Spleen (tissue), 11 donors: ENCODE results near the gene ETV7. TPM values are rescaled to one million over a fixed set of nuclear protein-coding genes. Genes with fewer than 3 reads are reported as not detected.

Experiments
- DNase-seq: peaks from one replicate; pipeline ENCODE4 v3.0.0-alpha.2; 2020
- H3K27ac ChIP-seq, 8 donors: fragments of 200-600 bp; sonication (generic) in 7 of 8; 1 replicate in 4 of 8; 2 replicates in 4 of 8; pipeline versions ENCODE4 v1.5.0 to v1.8.0; 2016 to 2021; ENCODE audit warnings: inconsistent platforms in 4 of 8, mild to moderate bottlenecking in 4 of 8, moderate library complexity in 1 of 8
- H3K27me3 ChIP-seq, 7 donors: fragments of 200-600 bp; sonication (generic) in 6 of 7; replicated peaks in 1 of 7; 1 replicate in 4 of 7; 2 replicates in 3 of 7; pipeline versions ENCODE4 v1.5.0 to v1.8.0; 2016 to 2021; ENCODE audit warnings: inconsistent platforms in 3 of 7, mild to moderate bottlenecking in 1 of 7
- H3K36me3 ChIP-seq, 6 donors: fragments of 200-600 bp; sonication (generic) in 5 of 6; 1 replicate in 4 of 6; 2 replicates in 2 of 6; pipeline versions ENCODE4 v1.5.0 to v1.8.0; 2016 to 2021; ENCODE audit warnings: inconsistent platforms in 2 of 6
- H3K4me1 ChIP-seq, 6 donors: fragments of 200-600 bp; sonication (generic) in 5 of 6; 1 replicate in 3 of 6; 2 replicates in 3 of 6; pipeline versions ENCODE4 v1.5.0 to v1.8.0; 2016 to 2021; ENCODE audit warnings: inconsistent platforms in 3 of 6
- H3K4me3 ChIP-seq, 8 donors: fragments of 200-600 bp; sonication (generic) in 7 of 8; 1 replicate in 4 of 8; 2 replicates in 4 of 8; pipeline versions ENCODE4 v1.5.0 to v1.8.0; 2016 to 2021; ENCODE audit warnings: inconsistent platforms in 4 of 8, mild to moderate bottlenecking in 4 of 8, moderate library complexity in 2 of 8
- H3K9me3 ChIP-seq, 8 donors: fragments of 200-600 bp; sonication (generic) in 7 of 8; 1 replicate in 4 of 8; 2 replicates in 4 of 8; pipeline versions ENCODE4 v1.5.0 to v1.8.0; 2016 to 2021; ENCODE audit warnings: inconsistent platforms in 4 of 8
- CTCF ChIP-seq, 11 experiments: fragments of 200-600 bp in 7 of 11; fragments of 450-650 bp in 4 of 11; sonication (generic) in 4 of 11; IDR thresholded peaks in 8 of 11; conservative IDR thresholded peaks in 3 of 11; 1 replicate in 7 of 11; 2 replicates in 4 of 11; pipeline versions ENCODE4 v1.4.0 to v1.8.0; 2016 to 2021; ENCODE audit warnings: antibody characterized with exemption in 11 of 11, inconsistent platforms in 4 of 11, mild to moderate bottlenecking in 1 of 11
- POLR2A ChIP-seq, 3 donors: fragments of 450-650 bp; IDR thresholded peaks; one replicate each; pipeline ENCODE4 v1.5.1; 2017; ENCODE audit warnings: antibody characterized with exemption in 3 of 3, mild to moderate bottlenecking in 1 of 3
- POLR2AphosphoS5 ChIP-seq, 3 donors: sonication (generic); formaldehyde crosslinking; IDR thresholded peaks; one replicate each; pipeline ENCODE4 v1.5.1; 2017; ENCODE audit warnings: antibody characterized with exemption in 3 of 3
- WGBS, 5 donors: extraction: QIAGEN DNeasy Blood & Tissue Kit in 3 of 5; methylation state at CpG; one replicate each; pipeline versions ENCODE4 v1.1.5 to v1.1.7; 2013 to 2018; 5-methylcytosine and 5-hydroxymethylcytosine counted together
- intact Hi-C: fragments of 100-400 bp; cut with DNase I; formaldehyde crosslinking; loops from one replicate; pipeline ENCODE4 v1.15.0; 2023; ENCODE audit warnings: low total_unique reads
- polyA plus RNA-seq, 3 donors: library from polyadenylated mRNA; stranded (reverse); fragments of 200-250 nt; gene quantifications; one replicate each; pipeline ENCODE4 v1.2.1, GENCODE V29; 2013
- total RNA-seq, 7 donors: library from RNA; depleted of rRNA in 3 of 7; stranded (reverse); fragments of >200 nt in 3 of 7; fragmentation: NEBNext Ultra II Directional in 4 of 7; extraction: Animal tissue kit (Norgen Biotek cat#: 25700) in 4 of 7; gene quantifications; one replicate each; pipeline versions ENCODE4 v1.1.0 to v1.2.1, GENCODE V29; 2016 to 2021
- donor health status: healthy with polysubstance abuse.
- donor health status: DM: no; HTN: no; CAD: no; lungs with moderate emphysema.
- donor health status: DM: no; HTN: no; CAD: no.
- donor health status: Bipolar disorder and iron deficiency.
- donor health status: healthy.
- donor health status: DM: no; HTN: no; CAD: no.
- donor health status: DM: yes; HTN: yes; CAD: no.

The ETV7 gene
- total and polyA plus RNA-seq, 10 donors: 0.51 to 4.5 (median 2.0) TPM

DNA sequence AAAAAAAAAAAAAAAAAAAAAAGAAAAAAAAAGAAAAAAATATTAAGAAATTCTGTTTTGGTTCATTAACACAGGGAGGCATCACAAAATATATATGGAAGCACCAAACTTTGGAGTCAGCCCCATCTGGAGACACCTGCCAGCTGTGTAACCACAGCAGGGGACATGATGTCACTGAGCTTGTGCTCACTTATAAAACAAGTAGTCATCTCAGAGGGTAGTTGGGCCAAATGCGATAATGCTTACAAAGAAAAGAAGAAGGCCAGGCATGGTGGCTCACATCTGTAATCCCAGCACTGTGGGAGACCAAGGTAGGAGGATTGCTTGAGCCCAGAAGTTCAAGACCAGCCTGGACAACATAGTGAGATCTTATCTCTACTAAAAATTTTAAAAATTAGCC is 49.7 kb downstream of the ETV7 start:
- no peaks in the 10 kb centered on the region for H3K9me3 ChIP-seq
- 82 to 100% (median 94%) methylated on average over 1 of the region's 1 CpG for WGBS, 5 donors
- peaks cover 3 to 36% (median 10%) of the 10 kb centered on the region in 6 donors for H3K4me1 ChIP-seq
- no peak overlapping the region for H3K4me3 ChIP-seq
- peaks cover 0 to 71% (median 21%) of the 10 kb centered on the region in 7 donors for H3K27me3 ChIP-seq
- no peak for DNase-seq
- H3K36me3 ChIP-seq: no peaks in the 10 kb centered on the region
- intact Hi-C loops: no loop called here
- TF ChIP-seq POLR2AphosphoS5 (IDR thresholded peaks at IDR 0.05) (no peak), CTCF (IDR thresholded peaks at IDR 0.05 in 8 of 11, conservative IDR thresholded peaks at IDR 0.05 in 3 of 11) (no peak), POLR2A (IDR thresholded peaks at IDR 0.05) (no peak)
- H3K27ac ChIP-seq: no peak overlapping the region

DNA sequence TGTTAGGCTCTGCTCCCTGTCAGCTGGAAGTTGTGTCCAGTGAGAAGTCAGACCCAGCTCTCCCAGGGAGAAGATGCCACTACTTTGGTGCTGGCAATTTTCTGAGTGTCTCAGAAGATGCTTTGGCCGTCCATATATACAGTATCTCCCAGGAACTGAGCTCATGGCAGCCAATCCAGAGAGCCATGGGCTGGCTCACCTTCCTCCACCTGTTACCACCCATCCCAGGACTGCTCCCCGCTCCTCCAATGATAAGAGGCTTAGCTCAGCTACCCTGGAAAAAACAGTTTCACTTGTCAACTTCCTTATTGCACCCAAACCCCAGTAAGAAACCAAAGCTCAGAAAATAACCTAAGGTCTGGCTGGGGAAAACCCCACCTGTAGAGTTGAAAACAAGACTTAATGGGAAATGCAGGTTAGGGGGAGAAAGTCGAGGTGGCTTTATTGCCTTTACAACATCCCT is 50.7 kb downstream of the ETV7 start, which contains the start of gene BNIP5:
Gene BNIP5 (minus strand): TSS at position 110 of the 463 bp plus-strand sequence. CDS start 6,198 bp downstream, outside the sequence.
- H3K27ac ChIP-seq: no peak within 1 kb of the TSS
- TF ChIP-seq POLR2AphosphoS5 (IDR thresholded peaks at IDR 0.05): no peak
- no peak for TF ChIP-seq POLR2A (IDR thresholded peaks at IDR 0.05)
- no peak for TF ChIP-seq CTCF (IDR thresholded peaks at IDR 0.05 in 8 of 11, conservative IDR thresholded peaks at IDR 0.05 in 3 of 11)
- peaks cover 3 to 36% (median 10%) of the 10 kb centered on the region in 6 donors for H3K4me1 ChIP-seq
- no peaks in the 10 kb centered on the region for H3K9me3 ChIP-seq
- intact Hi-C loops: no loop called here
- no peak for DNase-seq
- WGBS, 5 donors: 53 to 61% (median 57%) methylated on average over 3 of the region's 3 CpGs
- H3K36me3 ChIP-seq: no peaks in the 10 kb centered on the region
- no peak within 1 kb of the TSS for H3K4me3 ChIP-seq
- H3K27me3 ChIP-seq: peaks cover 0 to 68% (median 21%) of the 10 kb centered on the region in 7 donors

GRCh38 chr6:36336208-36336710 is 51.2 kb downstream of the ETV7 start:
- Histone ChIP-seq H3K27ac (no peak overlapping the region), H3K36me3 (no peaks in the 10 kb centered on the region), H3K4me1 (peaks cover 3 to 33% (median 8%) of the 10 kb centered on the region in 6 donors), H3K9me3 (no peaks in the 10 kb centered on the region), H3K4me3 (no peak overlapping the region), H3K27me3 (peaks cover 0 to 65% (median 21%) of the 10 kb centered on the region in 7 donors)
- WGBS, 5 donors: 89 to 95% (median 92%) methylated on average over 5 of the region's 5 CpGs
- intact Hi-C loops: no loop called here
- DNase-seq: no peak
- TF ChIP-seq CTCF (IDR thresholded peaks at IDR 0.05 in 8 of 11, conservative IDR thresholded peaks at IDR 0.05 in 3 of 11): no peak
- no peak for TF ChIP-seq POLR2AphosphoS5 (IDR thresholded peaks at IDR 0.05)
- TF ChIP-seq POLR2A (IDR thresholded peaks at IDR 0.05): no peak

- intact Hi-C loops: no loop called here
- Histone ChIP-seq H3K27me3 (peaks cover 0 to 63% (median 20%) of the 10 kb centered on the region in 7 donors), H3K9me3 (no peaks in the 10 kb centered on the region), H3K27ac (no peak overlapping the region), H3K4me1 (peaks cover 0 to 27% (median 2%) of the 10 kb centered on the region in 6 donors), H3K36me3 (no peaks in the 10 kb centered on the region), H3K4me3 (no peak overlapping the region)
- TF ChIP-seq POLR2A (IDR thresholded peaks at IDR 0.05): no peak
- no peak for TF ChIP-seq CTCF (IDR thresholded peaks at IDR 0.05 in 8 of 11, conservative IDR thresholded peaks at IDR 0.05 in 3 of 11)
- TF ChIP-seq POLR2AphosphoS5 (IDR thresholded peaks at IDR 0.05): no peak
- DNase-seq: no peak
- 88 to 94% (median 91%) methylated on average over 14 of the region's 14 CpGs for WGBS, 5 donors
Observed at GRCh38 chr6:36335465-36336207, 51.8 kb downstream of the ETV7 start.
